SH-SY5Y (cell line): ENCODE data around the gene SLFN5.

ENCODE experiments used
- GATA2 ChIP-seq: IDR thresholded peaks from 2 replicates; pipeline ENCODE4 v1.6.1; 2011; ENCODE audit warnings: mild to moderate bottlenecking, low read depth, low read length
- GATA3 ChIP-seq: IDR thresholded peaks from 2 replicates; pipeline ENCODE4 v1.6.1; 2011; ENCODE audit warnings: low read depth, mild to moderate bottlenecking, low read length, moderate library complexity

- TF ChIP-seq GATA3 (no peak), GATA2 (no peak)
These were observed 69.5 kb downstream of the SLFN5 start for GRCh38 chr17:35312346-35312745.
